SIG-M5 treated with dmso at 0.1 percent for 504 hours (cell line): ENCODE results near the gene RRP9.
"Not testable (repeated sequence)": the region's sequence is repeated elsewhere in the genome, so short reads cannot be mapped to it uniquely, and the experiment has no call there.

Experiments
- DNase-seq: peaks from one replicate; lab custom pipeline; 2025; ENCODE audit not compliant: unreplicated experiment; lab: John Stamatoyannopoulos, UW

RRP9 gene

GRCh38 chr3:51904034-51904823 lies 37.5 kb downstream of the RRP9 start:
- DNase-seq: no peak

GRCh38 chr3:51902361-51902760 lies 39.3 kb downstream of the RRP9 start:
- DNase-seq: not testable (repeated sequence)

DNA sequence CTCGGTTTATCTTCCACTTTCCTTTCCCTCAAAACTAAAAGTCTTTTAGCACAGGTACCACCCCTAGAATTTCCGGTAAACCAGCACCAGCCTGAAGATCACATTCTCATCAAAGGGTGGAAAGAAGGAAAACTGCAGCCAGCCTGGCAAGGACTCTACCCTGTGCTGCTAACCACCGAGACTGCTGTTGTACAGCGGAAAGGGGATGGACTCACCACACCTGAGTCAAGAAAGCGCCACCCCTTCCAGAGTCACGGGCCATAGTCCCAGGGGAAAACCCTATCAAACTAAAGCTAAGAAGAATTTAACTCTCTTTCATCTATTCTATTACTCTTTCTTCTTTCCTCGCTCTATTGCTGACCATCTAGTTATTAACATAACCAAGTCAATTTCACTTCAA lies 41.7 kb downstream of the RRP9 start:
- not testable (repeated sequence) for DNase-seq

GRCh38 chr3:51897391-51897790 lies 44.3 kb downstream of the RRP9 start:
- no peak for DNase-seq

- DNase-seq: no peak
Observed at GRCh38 chr3:51896607-51897305, 44.9 kb downstream of the RRP9 start.

DNA sequence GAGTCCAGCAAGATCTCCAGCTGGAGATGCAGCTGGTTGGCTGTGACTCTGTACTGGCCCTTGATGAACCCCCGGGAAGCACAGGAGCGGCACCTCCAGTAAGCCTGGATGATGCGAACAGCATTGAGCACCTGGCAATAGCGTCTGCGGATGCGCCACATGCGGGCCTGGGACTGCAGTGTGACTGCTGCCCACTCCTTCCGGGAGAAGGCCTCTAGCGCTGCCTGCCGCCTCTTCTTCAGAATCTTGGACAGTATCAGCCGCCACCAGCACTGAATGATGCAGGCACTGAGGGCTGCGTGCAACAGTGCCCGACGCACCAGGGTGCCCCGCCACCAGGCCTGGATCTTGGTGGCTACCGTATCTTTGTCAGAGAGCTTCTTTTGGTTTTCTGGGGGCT lies 46.8 kb downstream of the RRP9 start:
- DNase-seq: no peak

DNA sequence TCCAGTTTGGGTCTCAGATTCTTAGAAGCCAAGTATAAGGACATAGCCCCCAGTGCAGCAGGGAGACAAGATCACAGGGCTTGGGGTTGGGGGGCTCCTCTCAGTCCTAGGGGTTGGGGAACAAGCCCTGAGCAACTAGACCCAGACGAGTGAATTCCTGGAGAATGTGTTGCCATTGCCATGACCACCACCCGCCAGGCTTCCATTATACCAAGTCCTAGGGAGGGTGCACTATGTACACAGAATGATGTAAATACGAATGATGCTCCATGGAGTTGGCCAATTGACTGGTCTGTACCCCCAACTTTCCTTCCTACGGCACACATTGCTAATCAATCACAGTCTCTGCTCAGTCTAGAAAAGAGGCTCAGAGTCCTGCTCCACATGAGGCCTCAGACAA lies 47.3 kb downstream of the RRP9 start:
- DNase-seq: no peak

DNA sequence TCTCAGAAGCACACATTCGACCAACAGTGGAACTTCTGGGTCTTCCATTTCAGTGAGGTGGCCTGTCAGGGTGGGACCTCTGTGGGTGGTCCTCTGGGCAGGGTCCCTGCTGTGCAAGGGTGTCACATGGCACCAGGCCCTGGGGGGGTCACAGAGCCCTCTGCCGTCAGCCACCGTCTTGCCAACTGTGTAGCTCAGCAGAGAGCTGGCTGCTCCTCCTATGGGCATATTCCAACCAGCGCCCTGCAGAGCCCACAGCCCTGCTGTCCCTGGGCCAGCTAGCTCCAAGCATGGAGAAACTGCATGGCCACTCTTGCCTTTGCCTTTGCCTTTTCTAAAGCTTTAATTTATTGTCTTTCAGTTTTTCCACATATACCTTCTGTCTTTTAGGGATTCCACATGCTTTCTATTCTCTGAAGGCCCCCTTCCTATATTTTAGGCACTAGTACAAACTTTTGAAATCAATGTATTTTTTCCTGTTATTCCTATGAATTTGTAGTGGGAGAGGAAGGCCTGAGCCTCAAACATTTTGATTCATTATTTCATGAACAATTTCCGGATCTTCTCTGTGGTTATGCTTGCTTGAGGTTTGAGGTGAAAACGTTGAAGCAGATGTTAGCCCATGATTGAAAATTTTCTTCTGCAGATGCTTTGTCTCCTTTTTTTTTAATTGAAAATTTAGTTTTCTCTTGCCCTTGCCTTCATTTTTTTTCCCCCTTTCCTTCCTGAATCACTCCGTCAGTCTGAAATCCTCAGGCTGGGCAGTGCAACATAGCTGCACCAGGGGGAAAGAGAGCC lies 50.3 kb downstream of the RRP9 start:
- DNase-seq: no peak

GRCh38 chr3:51888463-51889105 lies 53.1 kb downstream of the RRP9 start:
- DNase-seq: no peak

DNA sequence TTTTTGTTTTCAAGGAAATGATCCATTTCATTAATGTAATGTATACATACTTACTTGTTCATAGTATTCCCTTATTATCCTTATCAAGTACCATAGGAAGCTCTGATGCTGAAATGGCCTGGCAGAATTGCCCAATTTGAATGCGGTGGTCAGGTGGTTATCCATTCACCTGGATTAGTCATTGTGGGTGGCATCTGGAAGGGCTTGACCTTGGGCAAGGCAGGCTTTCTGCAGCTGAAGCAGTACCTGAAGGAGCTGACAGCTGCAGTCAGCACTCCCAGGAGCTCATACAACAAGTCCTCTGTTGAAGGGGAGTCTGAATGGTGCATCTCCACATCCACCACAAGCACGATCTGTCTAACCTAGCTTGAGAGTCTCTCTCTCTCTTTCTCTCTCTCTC lies 54.1 kb downstream of the RRP9 start:
- DNase-seq: no peak

- no peak for DNase-seq
Observed at GRCh38 chr3:51886447-51886846, 55.3 kb downstream of the RRP9 start.
